GM19438 (cell line): Measurements from ENCODE around the gene RNF152.
A peak's percentile ranks its signal among the peaks of the same experiment; 100 is the strongest.

ENCODE experiments used
- ATAC-seq: cut with Tn5 transposase; IDR thresholded peaks from one replicate; pipeline ENCODE4 v1.9.1; 2021; ENCODE audit warnings: low read depth; ENCODE audit not compliant: unreplicated experiment

RNF152 gene, protein sequence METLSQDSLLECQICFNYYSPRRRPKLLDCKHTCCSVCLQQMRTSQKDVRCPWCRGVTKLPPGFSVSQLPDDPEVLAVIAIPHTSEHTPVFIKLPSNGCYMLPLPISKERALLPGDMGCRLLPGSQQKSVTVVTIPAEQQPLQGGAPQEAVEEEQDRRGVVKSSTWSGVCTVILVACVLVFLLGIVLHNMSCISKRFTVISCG

GRCh38 chr18:61892683-61893308, at the start of gene RNF152:
TSS of gene RNF152 (minus strand) at chr18:61893007. CDS start at chr18:61816463, 76,544 bp downstream.
- ATAC-seq: no peak

- ATAC-seq: no peak
Measured at GRCh38 chr18:61941948-61942471, 49.2 kb upstream of the RNF152 start.

- ATAC-seq: no peak
Measured at GRCh38 chr18:61939046-61939674, 46.4 kb upstream of the RNF152 start.

DNA sequence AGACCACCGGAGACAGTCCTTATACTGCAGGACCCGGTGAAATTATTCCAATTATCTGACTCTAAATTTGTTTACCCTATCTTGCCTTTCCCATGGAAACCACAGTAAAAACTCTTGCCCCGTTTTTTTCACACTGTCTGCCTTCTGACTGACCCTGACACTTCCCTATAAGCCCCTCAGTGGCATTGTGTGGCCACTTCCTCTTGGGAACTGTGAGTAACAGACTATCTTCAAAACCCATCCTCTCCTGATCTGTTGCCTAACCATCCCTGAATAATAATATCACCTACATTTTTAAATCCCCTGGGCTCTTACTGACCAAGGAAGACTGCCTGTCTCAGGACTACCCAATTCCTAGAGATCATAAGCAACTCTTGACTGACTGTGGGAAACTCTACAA, 42.6 kb upstream of the RNF152 start:
- ATAC-seq: no peak

- no peak for ATAC-seq
Measured at GRCh38 chr18:61931654-61932379, 39.0 kb upstream of the RNF152 start.

DNA sequence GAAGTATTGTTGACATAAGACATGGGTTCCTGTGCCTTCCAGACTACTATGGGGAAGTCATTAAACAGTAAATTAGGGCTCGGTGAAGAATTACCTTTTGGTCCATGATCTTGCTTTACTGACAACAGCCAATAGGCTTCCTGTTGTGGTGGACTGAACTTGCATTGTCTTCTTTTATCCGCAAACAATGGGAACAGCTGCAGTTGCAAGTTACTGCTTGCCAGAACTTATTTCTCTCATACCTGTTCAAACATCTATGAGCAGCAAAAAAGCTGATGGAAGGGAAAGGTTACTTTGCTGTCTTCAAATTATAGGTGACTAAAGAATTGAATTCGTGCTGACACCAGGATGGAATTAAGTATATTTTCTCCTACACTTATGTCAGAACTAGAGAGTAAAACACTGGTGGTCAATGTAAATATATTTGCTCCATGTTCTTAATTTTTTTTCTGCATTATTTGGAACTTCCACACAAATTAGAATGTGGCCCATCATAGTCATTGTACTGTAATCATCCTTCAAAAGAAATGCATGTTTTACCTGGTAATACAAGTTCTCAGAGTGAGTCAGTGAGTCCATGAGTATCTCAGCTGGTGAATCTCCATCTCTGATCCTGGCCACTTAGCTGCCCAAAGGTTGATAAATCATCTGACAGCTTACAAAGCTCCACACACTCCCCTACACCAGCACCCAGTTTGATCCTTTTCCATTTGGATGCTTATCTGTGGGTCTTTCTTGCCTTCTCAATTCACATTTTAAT, 37.3 kb upstream of the RNF152 start:
- ATAC-seq: no peak

GRCh38 chr18:61926532-61926931, 33.7 kb upstream of the RNF152 start:
- no peak for ATAC-seq

GRCh38 chr18:61924550-61924949, 31.7 kb upstream of the RNF152 start:
- ATAC-seq: no peak

DNA sequence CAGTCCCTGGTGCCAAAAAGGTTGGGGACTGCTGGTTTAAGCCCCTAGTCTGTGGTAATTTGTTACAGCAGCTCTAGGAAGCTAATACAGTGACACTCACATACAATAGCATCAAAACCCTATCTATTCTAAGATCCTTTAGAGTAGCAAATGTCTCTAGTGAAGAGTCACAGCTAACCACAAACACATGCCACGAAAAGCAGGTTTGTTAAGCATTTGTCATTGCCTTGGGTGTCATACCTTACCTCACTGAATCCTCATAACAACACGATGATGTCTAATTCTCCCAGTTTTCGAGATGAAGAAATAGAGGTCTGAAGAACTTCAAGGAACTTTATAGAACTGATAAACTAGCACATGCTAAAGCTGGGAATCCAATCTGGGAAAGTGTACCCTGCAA, 29.6 kb upstream of the RNF152 start:
- no peak for ATAC-seq

DNA sequence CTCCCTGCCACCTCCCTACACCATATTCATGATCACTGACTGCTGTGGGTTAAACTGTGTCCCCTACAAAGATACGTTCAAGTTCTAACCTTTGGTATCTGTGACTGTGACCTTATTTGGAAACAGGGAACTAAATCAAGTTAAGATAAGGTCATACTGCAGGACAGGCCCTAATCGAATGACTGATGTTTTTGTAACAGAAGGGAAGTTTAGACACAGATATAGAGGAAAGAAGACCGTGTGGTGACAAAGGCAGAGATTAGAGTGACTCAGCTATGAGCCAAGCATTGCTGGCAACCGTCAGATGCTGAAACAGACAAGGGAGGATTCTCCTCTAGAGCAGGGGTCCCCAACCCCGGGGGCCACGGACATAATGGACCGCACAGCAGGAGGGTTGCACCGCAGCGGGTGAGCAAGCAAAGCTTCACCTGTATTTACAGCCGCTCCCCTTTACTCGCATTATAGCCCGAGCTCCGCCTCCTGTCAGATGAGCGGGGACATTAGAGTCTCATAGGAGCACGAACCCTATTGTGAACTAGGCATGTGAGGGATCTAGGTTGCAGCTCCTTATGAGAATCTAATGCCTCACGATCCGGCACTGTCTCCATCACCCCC, 28.9 kb upstream of the RNF152 start:
- no peak for ATAC-seq

DNA sequence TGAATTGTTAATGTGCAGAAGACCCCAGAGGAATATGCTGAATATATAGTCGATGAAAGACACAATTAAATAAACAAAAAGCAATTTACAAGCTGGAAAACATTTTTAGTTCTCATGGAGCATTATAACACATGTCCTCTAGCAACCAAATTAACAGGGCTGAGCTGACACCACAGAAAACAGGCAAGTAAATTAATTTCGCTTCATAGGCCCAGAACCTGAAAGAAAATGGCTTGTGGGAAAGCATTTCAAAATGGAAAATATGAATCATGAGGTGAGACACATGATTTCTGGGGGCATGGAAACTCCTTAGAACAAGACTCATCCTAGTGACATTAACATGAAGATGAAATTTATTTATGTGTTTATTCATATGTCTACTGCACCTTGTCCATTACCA, 25.0 kb upstream of the RNF152 start:
- ATAC-seq: no peak

GRCh38 chr18:61912476-61912875, 19.7 kb upstream of the RNF152 start:
- ATAC-seq: no peak

- ATAC-seq: no peak
Measured at GRCh38 chr18:61910101-61910500, 17.3 kb upstream of the RNF152 start.

DNA sequence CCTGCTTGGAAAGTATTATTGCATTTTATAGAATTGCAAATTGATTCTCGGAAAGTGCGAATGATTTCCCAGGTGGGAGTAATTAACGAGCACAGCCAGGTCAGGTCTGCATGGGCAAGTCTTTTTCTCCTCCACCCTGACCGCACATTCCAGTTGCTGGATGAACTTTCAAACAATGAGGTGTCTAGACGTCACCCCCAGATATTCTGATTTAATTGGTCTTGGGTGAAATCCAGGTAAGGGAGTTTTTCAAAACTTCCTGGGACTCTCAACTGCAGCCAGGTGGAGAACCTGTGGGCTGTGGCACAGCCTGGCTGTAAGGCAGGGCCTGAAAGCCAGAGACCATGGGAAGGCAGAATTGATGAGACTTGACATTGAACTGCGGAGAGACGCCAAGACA, 15.9 kb upstream of the RNF152 start:
- ATAC-seq: no peak

- ATAC-seq: peak; percentile 94
Measured at GRCh38 chr18:61901323-61901986, 8.6 kb upstream of the RNF152 start.

- no peak for ATAC-seq
Measured at GRCh38 chr18:61900504-61901281, 7.9 kb upstream of the RNF152 start.

DNA sequence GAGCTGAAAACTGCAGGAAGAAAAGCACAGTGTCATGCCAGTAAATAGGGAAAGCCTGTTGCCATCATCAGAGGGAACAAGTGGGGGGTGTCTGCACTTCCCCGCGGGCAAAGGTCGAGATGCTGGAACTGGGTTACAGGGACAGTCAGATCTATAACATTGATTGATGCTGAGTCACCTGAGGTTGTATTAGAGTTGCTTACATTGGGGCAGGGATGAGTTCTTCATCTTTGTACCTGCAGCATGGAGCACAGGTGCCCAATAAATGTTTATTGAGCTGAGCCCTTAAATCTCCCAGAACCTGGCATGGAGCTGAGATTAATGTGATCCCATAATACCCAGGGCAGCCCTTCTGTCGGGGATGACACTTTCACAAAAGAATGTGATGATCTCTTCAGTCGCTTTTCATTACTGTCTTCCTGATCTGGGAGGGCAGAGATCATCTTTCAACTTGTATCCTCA, 5.9 kb upstream of the RNF152 start:
- no peak for ATAC-seq

- ATAC-seq: no peak
Measured at GRCh38 chr18:61896757-61897156, 4.0 kb upstream of the RNF152 start.

DNA sequence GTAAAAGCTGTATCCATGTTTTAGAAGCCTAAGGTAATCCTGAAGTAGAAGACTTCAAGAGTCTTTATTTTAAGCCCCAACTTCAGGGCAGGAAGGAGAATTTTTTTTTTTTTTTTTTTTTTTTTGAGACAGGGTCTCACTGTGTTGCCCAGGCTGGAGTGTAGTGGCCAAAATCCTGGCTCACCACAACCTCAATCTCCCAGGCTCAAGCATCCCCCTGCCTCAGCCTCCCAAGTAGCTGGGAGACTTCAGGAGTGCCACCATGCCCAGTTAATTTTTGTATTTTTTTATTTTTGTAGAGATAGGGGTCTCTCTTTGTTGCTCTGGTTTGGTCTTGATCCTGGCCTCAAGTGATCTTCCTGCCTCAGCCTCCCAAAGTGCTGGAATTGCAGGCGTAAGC, 3.3 kb upstream of the RNF152 start:
- no peak for ATAC-seq
